ENCODE measurements around the gene TPGS1.

DNA sequence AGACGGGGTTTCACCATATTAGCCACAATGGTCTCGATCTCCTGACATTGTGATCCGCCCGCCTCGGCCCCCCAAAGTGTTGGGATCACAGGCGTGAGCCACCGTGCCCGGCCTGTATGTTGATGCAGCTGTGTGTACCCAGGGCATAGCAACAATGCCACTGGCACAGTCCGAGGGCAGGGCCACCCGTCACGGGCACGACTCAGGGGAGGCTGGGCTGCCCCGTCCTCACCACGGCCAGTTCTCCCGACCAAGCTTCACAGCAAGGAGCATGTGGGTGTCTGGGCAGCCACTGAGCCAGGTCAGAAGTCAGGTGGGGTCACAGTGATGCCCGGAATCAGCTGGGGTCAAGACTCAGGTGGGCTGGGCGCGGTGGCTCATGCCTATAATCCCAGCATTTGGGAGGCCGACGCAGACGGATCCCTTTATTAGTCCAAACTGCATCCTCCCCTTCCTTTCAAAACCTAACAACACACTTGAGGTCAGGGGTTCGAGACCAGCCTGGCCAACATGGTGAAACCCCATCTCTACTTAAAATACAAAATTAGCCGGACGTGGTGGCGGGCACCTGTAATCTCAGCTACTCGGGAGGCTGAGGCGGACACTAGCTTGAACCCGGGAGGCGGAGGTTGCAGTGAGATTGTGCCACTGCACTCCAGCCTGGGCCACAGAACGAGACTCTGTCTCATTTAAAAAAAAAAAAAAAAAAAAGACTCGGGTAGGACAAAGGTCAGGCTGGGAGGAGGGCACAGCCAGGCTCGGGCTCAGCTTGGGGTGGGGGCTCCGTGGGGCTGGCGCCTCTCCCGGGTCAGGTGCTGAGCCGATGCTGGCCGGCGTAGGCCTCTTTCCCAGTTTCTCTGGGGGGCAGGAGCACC is 23.1 kb downstream of the TPGS1 start:
- TF ChIP-seq, protein P1, sequence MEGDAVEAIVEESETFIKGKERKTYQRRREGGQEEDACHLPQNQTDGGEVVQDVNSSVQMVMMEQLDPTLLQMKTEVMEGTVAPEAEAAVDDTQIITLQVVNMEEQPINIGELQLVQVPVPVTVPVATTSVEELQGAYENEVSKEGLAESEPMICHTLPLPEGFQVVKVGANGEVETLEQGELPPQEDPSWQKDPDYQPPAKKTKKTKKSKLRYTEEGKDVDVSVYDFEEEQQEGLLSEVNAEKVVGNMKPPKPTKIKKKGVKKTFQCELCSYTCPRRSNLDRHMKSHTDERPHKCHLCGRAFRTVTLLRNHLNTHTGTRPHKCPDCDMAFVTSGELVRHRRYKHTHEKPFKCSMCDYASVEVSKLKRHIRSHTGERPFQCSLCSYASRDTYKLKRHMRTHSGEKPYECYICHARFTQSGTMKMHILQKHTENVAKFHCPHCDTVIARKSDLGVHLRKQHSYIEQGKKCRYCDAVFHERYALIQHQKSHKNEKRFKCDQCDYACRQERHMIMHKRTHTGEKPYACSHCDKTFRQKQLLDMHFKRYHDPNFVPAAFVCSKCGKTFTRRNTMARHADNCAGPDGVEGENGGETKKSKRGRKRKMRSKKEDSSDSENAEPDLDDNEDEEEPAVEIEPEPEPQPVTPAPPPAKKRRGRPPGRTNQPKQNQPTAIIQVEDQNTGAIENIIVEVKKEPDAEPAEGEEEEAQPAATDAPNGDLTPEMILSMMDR (conservative IDR thresholded peaks at IDR 0.05): no peak
- no peak for TF ChIP-seq EZH2 (IDR thresholded peaks at IDR 0.05; ENCODE audit: low read depth)

Data from PC-9 (cell line).